Transverse colon (tissue), 4 donors: ENCODE results near the gene PSMG2.

Source experiments
- POLR2A ChIP-seq: fragments of 450-650 bp; IDR thresholded peaks from one replicate; pipeline ENCODE4 v1.6.1; 2016; ENCODE audit warnings: antibody characterized with exemption, mild to moderate bottlenecking, moderate library complexity
- POLR2AphosphoS5 ChIP-seq, 3 donors: sonication (generic); formaldehyde crosslinking; IDR thresholded peaks; one replicate each; pipeline ENCODE4 v1.6.1; 2016; ENCODE audit warnings: antibody characterized with exemption in 3 of 3
- TF ChIP-seq, protein P1 (sequence below), 5 experiments: fragments of 200-600 bp in 3 of 5; fragments of 450-650 bp in 2 of 5; sonication (generic) in 3 of 5; IDR thresholded peaks; 1 replicate in 2 of 5; 2 replicates in 3 of 5; pipeline ENCODE4 v1.5.1; 2016 to 2017; ENCODE audit warnings: antibody characterized with exemption in 5 of 5, inconsistent platforms in 3 of 5, mild to moderate bottlenecking in 2 of 5, moderate library complexity in 1 of 5

DNA sequence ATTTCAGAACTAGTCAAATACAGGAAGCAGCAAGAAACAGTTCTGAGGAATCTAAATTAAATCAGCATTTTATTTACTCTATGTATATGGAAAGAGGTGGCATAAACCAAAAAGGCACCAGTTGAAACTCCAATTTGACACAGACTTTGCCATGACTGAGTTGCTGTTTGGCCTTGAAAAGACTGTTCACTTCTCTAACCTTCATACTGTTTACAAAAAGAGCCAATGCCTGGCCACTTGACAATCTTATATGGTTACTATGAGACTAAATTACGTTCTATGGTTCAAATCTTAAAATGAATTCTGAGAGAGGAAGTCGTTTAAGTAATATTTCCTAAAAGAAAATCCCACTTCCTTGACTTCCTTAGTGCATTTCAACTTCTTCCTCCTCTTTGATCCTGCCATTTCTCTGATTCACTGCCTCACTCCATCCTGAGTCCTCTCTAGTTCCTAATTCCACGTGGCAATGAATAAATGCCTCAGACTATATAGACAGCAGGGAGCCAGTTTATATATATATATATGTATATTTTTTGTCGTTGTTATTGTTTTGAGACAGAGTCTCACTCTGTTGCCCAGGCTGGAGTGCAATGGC is 13.5 kb upstream of the PSMG2 start:
- TF ChIP-seq POLR2AphosphoS5 (IDR thresholded peaks at IDR 0.05) (no peak), POLR2A (no peak)
- TF ChIP-seq, protein P1, sequence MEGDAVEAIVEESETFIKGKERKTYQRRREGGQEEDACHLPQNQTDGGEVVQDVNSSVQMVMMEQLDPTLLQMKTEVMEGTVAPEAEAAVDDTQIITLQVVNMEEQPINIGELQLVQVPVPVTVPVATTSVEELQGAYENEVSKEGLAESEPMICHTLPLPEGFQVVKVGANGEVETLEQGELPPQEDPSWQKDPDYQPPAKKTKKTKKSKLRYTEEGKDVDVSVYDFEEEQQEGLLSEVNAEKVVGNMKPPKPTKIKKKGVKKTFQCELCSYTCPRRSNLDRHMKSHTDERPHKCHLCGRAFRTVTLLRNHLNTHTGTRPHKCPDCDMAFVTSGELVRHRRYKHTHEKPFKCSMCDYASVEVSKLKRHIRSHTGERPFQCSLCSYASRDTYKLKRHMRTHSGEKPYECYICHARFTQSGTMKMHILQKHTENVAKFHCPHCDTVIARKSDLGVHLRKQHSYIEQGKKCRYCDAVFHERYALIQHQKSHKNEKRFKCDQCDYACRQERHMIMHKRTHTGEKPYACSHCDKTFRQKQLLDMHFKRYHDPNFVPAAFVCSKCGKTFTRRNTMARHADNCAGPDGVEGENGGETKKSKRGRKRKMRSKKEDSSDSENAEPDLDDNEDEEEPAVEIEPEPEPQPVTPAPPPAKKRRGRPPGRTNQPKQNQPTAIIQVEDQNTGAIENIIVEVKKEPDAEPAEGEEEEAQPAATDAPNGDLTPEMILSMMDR (IDR thresholded peaks at IDR 0.05) = no peak
